B cell (primary cell): ENCODE measurements around the gene HDAC10.

Source experiments
- EZH2 ChIP-seq: IDR thresholded peaks from 2 replicates; pipeline ENCODE4 v1.6.1; 2012; ENCODE audit warnings: borderline replicate concordance, low read depth, mild to moderate bottlenecking, moderate library complexity, low read length; ENCODE audit not compliant: insufficient read depth, poor library complexity, severe bottlenecking
- TF ChIP-seq, protein P1 (sequence below): fragments of 200-600 bp; IDR thresholded peaks from one replicate; pipeline ENCODE4 v1.8.0; 2022; ENCODE audit warnings: antibody characterized with exemption, mild to moderate bottlenecking

DNA sequence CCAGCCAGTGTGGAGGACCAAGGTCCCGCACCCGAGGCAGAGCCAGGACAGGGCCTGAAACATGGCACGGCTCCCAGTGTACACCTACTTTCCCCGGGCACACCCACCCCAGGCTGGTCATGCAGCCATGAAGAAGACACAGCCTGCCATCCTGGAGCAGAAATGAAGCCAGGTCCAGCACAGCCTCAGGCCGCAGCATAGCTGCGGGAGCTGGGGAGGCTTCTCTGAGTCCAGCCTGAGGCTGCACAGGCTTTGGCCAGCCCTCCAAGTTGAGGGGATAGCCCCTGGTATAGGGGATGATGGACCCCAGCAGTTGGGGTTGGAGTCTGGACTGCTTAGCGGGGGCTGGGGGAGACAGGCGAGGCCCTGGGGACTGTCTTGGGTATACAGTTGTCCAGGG is 2.9 kb upstream of the HDAC10 start:
- no peak for TF ChIP-seq EZH2
- TF ChIP-seq, protein P1, sequence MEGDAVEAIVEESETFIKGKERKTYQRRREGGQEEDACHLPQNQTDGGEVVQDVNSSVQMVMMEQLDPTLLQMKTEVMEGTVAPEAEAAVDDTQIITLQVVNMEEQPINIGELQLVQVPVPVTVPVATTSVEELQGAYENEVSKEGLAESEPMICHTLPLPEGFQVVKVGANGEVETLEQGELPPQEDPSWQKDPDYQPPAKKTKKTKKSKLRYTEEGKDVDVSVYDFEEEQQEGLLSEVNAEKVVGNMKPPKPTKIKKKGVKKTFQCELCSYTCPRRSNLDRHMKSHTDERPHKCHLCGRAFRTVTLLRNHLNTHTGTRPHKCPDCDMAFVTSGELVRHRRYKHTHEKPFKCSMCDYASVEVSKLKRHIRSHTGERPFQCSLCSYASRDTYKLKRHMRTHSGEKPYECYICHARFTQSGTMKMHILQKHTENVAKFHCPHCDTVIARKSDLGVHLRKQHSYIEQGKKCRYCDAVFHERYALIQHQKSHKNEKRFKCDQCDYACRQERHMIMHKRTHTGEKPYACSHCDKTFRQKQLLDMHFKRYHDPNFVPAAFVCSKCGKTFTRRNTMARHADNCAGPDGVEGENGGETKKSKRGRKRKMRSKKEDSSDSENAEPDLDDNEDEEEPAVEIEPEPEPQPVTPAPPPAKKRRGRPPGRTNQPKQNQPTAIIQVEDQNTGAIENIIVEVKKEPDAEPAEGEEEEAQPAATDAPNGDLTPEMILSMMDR, result no peak
